Ishikawa (cell line): ENCODE measurements around the gene BLCAP.

Experiments
- MAX ChIP-seq: IDR thresholded peaks from 2 replicates; pipeline ENCODE4 v1.6.1; 2012
- TCF12 ChIP-seq: IDR thresholded peaks from 2 replicates; pipeline ENCODE4 v1.6.1; 2012; ENCODE audit warnings: low read depth

- TF ChIP-seq MAX (no peak), TCF12 (no peak)
Observed at GRCh38 chr20:37576911-37577310, 49.2 kb upstream of the BLCAP start.
